Dermis blood vessel endothelial cell (primary cell): ENCODE data around the gene FES. TPM values are rescaled to one million over a fixed set of nuclear protein-coding genes. Genes with fewer than 3 reads are reported as not detected.
"Not testable (repeated sequence)": the region's sequence is repeated elsewhere in the genome, so short reads cannot be mapped to it uniquely, and the experiment has no call there.

Source experiments
- DNase-seq: peaks from one replicate; pipeline ENCODE4 v3.0.0; 2010
- total RNA-seq: library from RNA; depleted of rRNA; stranded (reverse); fragments of >200 nt; gene quantifications from 2 replicates; pipeline ENCODE4 v1.2.3, GENCODE V29; 2014

FES gene
- total RNA-seq, 1 donor from 2014 or later, result 134 TPM

DNA sequence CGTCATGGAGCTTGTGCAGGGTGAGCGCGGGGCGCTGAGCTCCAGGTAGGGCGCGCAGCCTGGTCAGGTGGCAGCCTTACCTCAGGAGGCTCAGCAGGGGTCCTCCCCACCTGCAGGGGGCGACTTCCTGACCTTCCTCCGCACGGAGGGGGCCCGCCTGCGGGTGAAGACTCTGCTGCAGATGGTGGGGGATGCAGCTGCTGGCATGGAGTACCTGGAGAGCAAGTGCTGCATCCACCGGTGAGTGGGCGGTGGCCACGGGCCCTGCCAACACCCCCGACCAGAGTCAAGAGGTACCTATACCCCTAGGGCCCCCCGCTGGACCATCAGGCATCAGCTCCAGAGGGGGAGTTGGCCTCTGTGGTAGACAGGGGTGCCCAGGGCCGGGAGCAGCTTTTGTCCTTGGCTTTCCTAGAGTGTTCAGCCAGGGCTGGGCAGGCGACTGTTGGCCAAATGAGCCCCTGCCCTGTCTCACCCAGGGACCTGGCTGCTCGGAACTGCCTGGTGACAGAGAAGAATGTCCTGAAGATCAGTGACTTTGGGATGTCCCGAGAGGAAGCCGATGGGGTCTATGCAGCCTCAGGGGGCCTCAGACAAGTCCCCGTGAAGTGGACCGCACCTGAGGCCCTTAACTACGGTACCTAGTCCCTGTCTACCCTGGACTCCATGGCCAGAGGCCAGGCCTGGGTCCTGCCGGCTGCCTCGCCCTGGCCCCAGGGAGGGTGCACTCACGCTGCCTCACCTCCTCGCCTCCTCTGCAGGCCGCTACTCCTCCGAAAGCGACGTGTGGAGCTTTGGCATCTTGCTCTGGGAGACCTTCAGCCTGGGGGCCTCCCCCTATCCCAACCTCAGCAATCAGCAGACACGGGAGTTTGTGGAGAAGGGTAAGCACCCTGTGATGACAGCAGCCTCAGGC is 9.1 kb downstream of the FES start:
- no peak for DNase-seq

DNA sequence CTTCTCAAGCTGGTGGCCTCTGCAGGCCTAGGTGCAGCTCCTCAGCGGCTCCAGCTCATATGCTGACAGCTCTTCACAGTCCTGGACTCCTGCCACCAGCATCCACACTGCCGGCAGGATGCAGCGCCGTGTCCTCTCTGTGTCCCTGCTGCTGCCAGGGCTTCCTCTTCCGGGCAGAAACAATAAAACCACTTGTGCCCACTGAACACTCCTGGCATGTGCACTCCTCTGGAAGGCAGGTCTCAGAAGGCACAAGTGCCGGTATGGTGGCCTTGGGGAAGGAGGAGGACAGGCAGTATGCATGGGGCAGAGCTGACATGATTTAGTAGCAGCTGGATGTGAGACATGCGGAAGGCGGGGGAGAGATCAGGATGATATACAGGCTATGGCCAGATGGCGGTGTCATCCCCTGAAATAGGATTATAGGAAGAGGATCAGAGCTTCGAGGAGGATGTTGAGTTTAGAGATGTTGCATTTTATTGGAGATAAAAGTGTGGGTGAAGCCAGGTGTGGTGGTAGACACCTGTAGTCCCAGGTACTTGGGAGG is 11.3 kb downstream of the FES start:
- peak; percentile 44 for DNase-seq

DNA sequence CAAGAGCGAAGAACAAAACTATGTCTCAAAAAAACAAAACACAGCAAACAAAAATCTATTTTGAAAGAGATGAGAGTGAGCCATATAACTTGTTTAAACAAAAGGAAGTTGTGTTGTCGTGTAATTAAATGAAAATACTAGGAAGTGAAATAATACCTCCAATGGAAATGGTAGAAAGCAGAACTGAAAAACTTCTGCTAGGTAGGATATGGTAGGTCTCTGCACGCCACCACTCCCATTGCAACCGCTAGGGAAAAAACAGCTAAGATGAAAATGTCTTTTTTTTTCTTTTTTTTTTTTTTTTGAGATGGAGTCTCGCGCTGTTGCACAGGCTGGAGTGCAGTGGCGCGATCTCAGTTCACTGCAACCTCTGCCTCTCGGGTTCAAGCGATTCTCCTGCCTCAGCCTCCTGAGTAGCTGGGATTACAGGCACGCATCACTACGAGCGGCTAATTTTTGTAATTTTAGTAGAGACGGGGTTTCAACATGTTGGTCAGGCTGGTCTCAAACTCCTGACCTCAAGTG is 12.9 kb downstream of the FES start:
- DNase-seq, result not testable (repeated sequence)

DNA sequence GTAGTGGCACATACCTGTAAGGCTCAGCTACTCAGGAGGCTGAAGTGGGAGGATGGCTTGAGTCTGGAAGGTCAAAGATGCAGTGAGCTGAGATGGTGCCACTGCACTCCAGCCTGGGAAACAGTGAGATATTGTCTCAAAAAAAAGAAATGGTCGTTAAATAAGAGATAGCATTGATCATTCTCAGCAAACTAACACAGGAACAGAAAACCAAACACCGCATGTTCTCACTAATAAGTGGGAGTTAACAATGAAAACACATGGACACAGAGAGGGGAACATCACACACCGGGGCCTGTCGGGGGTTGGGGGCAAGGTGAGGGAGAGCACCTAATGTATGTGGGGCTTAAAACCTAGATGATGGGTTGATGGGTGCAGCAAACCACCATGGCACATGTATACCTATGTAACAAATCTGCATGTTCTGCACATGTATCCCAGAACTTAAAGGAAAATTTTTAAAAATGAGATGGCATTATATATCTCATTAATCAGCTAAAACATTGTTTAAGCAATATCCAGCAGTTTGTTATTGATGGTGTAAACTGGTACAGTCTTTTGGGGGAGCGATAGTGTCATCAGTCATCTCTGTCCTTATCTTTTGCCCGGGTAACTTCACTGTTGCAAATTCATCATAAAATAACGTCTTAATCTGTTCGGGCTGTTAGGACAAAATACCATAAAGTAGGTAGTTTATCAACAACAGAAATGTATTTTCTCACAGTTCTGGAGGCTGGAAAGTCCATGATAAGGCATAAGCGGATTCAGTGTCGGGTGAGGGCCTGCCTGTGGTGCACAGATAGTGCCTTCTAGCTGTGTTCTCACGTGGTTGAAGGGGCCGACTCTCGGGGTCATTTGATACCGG is 17.1 kb downstream of the FES start:
- peak; percentile 7 for DNase-seq

DNA sequence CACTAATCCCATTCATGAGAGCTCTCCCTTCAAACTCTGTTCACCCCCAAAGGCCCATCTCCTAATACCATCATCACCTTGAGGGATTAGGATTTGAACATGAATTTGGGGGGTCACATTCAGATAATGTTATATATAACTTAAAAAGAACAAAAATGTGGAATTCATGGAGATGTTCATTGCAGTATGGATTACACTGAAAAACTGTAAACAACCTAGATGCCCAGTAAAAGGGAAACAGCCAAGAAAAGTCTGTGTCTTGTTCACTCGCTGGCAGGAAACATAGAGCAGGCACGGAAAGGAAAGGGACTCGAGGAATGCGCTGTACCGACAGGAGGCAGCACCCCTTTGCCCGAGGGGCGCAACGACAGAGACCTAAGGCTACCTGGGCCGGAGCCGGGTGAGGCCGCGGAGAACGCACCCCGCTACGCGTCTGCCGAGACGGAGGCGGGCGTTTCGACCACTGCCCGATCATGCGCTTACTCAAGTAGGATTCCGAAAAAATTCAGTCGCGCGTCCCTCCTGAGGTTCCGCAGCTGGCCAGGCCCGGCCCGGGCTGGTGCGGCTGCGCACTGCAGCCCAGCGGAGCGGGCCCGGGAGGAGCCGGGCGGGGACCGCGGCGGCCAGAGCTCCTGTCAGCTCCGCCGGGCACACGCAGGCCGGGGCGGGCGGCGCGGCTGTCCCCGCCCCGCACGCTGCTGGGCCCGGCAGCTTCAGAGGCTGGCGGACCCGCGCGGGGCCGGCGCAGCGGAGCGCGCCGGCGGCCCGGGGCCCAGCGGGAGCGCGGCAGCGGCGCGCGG is 17.9 kb downstream of the FES start:
- peak; percentile 83 for DNase-seq

DNA sequence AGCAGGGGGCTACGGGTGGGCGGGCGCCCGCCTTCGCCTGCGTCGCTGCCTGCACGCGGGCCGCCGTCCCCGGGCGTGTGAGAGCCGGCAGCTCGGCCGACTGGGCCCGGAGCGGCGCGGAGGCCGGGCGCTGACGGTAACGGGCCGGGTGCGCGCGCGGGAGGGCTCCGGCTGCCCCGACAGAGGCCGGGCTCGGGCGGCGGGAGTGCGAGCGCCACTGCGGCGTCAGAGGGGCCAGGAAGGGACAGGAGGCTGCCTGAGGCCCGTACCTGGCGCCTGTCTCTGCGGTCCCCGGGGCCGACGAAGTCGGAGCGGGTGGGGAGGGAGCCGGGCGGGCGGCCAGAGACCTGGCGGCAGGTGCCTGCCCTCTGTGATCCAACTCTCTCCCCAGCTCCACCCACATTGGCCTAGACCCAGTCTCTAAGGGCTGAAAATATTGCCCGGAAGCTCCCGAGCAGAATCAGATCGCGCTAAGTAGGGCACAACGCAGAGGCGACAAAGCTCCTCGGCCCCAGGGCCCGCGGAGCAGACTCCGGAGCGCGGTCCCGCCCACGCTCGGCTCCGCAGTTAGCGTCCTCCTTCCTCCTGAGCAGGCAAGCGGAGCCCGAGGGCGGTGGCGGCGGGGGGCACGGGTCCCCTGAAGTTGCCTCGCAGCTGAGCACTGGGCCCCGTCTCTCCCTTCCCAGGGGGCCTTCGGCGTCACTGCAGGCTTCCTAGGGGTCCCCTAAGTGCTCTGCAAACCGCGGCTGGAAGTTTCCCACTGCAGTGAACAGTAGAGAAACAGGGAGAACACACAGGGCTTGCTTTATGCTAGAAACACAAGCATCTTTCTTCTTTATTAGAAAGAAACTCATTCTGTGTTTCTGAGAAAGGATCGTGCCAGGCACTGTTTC is 18.8 kb downstream of the FES start, which contains the start of gene MAN2A2:
Gene MAN2A2, plus strand, starts transcription at position 463 of the 893 bp plus-strand sequence. CDS start 906 bp downstream, outside the sequence.
- peak; percentile 62 for DNase-seq

DNA sequence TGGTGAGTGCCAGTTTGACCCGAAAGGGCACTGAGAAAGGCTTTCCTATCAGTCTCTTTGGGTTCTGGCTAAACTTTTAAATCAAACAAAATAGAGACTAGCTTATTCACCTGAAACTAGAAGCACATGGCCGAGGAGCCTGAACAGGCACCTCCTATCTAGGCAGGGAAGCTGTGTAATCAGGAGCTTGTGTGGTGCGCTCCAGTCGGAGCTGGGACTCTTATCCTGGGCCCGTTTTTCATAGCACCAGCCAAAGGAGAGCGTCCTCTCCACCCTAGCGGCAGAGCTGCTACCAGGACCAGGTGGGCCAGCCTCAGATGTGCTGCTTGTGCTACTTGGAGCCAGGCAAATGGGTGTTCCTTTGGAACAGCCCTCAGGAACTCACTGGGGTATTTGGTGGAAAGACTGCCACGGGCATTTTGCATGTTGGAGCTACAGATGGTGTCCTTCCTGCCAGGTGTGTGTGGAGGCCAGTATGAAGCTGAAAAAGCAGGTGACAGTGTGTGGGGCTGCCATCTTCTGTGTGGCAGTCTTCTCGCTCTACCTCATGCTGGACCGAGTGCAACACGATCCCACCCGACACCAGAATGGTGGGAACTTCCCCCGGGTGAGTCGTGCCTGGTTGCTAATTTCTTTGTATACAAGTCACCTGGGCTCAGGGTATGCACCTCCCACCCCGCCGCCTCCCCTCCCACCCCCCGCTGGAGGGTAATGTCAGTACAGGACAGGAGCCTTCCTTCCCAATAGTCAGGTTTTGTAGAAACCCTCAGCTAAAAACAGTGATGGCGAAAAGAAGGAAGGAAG is 19.6 kb downstream of the FES start:
- peak; percentile 10 for DNase-seq

DNA sequence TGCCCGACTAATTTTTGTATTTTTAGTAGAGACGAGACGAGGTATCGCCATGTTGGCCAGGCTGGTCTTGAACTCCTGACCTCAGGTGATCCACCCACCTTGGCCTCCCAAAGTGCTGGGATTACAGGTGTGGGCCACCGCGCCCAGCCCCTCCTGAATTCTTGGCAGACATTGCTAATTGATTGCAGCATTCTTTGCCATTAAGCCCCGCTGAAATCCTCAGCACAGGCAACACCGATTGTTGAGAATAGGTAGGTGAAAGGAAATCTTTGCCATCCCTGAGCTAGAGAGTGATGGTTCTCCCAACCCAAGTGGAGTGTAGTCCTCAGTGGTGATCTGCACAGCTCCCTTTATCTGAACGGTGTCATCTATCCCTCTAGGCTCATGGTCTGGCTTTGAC is 20.4 kb downstream of the FES start:
- no peak for DNase-seq

DNA sequence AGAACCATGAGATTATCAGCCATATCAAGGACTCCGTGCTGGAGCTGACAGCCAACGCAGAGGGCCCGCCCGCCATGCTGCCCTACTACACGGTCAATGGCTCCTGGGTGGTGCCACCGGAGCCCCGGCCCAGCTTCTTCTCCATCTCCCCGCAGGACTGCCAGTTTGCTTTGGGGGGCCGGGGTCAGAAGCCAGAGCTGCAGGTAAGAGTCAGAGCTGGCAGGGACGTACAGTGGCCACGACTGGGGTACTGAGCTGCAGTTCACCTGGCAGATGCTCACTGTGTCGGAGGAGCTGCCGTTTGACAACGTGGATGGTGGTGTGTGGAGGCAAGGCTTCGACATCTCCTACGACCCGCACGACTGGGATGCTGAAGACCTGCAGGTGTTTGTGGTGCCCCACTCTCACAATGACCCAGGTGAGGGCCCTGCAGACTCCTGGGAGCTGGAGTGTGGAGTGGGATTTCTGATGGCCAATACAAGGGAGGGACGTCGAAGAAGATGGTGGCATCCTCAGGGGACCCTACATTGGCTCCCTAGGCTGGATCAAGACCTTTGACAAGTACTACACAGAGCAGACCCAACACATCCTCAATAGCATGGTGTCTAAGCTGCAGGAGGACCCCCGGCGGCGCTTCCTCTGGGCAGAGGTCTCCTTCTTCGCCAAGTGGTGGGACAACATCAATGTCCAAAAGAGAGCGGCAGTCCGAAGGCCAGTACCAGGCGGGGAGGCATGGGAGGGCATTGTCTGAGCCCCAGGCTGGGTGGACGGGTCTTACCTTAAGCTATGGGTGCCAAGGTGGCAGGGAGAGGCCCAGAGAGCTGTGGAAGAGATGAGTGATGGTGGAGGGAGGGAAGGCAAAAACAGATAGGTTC is 21.2 kb downstream of the FES start:
- no peak for DNase-seq

DNA sequence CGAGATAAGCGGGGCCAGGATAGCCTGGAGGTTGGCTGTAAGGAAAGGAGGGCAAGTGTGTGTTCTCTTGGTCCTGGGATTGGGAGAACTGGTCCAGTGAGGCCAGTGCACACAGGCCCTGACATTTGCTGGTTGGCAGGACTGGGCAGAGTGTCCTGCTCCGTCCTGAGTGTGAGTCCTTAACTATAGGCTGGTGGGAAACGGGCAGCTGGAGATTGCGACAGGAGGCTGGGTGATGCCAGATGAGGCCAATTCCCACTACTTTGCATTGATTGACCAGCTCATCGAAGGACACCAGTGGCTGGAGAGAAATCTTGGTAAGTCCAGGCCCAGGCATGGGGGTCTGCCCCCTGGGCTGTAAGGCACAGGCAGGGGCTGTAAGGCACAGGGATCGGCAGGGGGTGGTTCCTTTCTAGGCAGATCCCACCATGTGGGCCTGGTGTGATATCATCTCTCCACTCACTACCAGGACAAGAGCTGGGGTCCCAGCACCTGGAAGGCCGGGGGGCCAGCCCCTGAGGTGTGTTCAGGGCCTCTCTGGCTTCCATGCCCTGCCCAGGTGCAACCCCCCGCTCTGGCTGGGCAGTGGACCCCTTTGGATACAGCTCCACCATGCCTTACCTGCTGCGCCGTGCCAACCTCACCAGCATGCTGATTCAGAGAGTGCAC is 22.0 kb downstream of the FES start:
- DNase-seq, result no peak

DNA sequence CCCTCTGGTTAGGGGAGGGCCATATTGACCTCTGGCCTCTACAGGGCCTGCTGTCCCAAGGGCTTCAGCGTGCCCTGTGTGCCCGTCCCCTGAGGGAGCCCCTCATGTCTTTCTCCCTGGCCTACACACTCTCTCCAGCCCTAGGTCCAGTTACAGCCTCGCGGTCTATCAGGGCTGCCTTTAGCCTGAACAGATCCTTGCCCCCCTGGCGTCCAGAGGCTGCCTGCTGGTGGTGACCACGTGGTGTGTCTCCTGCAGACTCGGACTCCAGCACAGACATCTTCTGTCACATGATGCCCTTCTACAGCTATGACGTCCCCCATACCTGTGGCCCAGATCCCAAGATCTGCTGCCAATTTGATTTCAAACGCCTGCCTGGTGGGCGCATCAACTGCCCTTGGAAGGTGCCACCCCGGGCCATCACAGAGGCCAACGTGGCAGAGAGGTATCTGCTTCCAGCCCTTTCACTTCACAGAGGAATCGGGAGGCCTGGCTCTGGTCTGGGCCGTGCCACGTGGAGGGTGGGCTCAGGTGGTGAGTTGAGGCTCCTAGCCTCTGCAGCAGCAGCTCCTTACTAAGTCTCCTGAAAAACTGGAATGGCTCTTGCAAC is 22.9 kb downstream of the FES start:
- no peak for DNase-seq

DNA sequence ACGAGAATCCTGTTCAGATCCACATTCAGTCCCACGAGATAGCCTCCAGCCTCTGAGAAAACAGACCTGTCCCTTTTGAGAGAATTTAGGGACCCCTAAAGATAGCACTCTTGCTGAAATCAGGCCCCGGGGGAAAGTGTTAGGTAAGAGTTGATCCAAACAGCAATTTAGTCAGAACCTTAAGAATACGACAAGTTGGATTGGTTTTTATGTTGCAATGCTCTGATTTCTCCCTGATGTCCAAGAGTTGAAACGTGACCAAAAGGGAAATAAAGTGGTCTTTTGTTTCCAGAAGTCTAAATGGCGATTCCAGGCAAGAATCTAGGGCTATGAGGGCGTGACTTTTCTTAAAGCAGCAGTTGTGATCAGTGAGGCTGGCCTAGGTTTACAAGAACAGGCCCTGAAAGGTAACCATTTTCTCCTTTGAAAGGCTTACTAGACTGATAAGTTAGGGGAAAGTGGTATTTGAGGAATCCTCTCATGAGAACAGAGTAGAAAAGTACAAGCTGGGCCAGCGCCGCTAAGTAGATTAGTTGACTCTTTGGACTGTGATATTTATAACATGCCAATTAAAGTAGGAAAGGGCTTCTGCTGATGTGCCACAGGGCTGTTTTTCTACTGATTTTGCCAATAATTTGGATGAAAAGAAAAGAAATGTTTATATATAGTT is 23.7 kb downstream of the FES start:
- DNase-seq, result no peak

DNA sequence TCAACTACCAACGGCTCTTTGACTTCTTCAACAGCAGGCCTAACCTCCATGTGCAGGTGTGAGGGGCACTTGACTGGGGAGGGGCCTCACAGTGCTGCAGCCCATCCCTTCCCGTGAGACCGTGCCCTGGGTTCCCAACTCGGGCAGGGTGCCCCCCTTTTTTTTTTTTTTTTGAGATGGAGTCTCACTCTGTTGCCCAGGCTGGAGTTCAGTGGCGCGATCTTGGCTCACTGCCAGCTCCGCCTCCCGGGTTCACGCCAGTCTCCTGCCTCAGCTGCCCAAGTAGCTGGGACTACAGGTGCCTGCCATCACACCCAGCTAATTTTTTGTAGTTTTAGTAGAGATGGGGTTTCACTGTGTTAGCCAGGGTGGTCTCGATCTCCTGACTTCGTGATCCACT is 25.1 kb downstream of the FES start:
- not testable (repeated sequence) for DNase-seq

DNA sequence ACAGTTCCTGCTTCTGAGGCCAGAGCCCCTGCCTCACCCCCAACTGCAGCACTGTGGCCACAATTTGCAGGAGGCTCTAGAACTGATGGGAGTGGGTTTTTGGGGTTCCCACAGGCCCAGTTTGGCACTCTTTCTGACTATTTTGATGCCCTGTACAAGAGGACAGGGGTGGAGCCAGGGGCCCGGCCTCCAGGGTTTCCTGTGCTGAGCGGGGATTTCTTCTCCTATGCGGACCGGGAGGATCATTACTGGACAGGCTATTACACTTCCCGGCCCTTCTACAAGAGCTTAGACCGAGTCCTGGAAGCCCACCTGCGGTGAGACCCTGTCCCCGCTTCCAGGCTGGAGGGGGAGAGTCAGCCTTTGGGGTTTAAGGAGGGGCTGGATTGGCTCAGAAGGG is 25.7 kb downstream of the FES start:
- DNase-seq, result no peak

DNA sequence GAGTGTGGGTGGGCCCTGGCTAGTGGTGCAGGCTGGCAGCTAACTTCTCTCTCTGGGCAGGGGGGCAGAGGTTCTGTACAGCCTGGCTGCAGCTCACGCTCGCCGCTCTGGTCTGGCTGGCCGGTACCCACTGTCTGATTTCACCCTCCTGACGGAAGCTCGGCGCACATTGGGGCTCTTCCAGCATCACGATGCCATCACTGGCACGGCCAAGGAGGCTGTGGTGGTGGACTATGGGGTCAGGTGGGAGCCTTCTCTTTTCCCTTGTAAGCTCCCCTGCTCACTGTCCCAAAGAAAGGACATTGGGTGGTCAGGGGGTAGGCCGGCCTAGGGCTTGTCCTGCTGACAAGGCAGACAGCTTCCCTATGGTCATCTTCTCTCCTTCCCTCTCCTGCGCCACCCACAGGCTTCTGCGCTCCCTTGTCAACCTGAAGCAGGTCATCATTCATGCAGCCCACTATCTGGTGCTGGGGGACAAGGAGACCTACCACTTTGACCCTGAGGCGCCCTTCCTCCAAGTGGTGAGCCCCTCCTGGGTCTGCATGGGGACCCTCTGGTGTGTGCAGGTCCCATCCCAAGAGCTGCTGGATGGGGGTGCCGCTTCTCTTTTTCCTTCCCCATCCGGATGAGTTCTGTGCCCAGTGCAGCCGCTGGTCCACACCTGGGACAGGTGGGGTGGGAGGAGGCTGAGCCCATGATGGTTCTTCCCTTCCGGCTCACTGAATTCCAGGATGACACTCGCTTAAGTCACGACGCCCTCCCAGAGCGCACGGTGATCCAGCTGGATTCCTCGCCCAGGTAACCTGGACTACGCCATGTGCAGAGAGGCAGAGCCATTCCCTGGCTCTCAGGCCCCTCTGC is 26.4 kb downstream of the FES start:
- no peak for DNase-seq

DNA sequence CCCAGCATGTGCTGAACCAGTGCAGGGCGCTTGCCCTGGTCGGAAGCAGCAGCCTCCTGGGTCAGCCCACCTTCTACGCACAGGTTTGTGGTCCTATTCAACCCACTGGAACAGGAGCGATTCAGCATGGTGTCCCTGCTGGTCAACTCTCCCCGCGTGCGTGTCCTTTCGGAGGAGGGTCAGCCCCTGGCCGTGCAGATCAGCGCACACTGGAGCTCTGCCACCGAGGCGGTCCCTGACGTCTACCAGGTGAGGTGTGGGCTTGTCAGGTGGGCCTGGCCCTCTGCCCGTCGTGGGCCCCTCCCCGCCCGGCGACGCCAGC is 27.0 kb downstream of the FES start:
- DNase-seq, result no peak
